Vagina (tissue), 2 donors: ENCODE results near the gene FUT9.

Experiments
- POLR2A ChIP-seq, 2 donors: fragments of 450-650 bp; IDR thresholded peaks; one replicate each; pipeline ENCODE4 v1.6.1; 2017; ENCODE audit warnings: antibody characterized with exemption in 2 of 2, mild to moderate bottlenecking in 2 of 2, moderate library complexity in 2 of 2
- TF ChIP-seq, protein P1 (sequence below), 3 experiments: fragments of 450-650 bp in 2 of 3; fragments of 200-600 bp in 1 of 3; sonication (generic) in 1 of 3; IDR thresholded peaks; one replicate each; pipeline ENCODE4 v1.5.1; 2017 to 2019; ENCODE audit warnings: antibody characterized with exemption in 3 of 3, mild to moderate bottlenecking in 2 of 3, moderate library complexity in 2 of 3

GRCh38 chr6:96001891-96002575 is 13.7 kb upstream of the FUT9 start:
- TF ChIP-seq POLR2A (IDR thresholded peaks at IDR 0.05): no peak
- TF ChIP-seq, protein P1, sequence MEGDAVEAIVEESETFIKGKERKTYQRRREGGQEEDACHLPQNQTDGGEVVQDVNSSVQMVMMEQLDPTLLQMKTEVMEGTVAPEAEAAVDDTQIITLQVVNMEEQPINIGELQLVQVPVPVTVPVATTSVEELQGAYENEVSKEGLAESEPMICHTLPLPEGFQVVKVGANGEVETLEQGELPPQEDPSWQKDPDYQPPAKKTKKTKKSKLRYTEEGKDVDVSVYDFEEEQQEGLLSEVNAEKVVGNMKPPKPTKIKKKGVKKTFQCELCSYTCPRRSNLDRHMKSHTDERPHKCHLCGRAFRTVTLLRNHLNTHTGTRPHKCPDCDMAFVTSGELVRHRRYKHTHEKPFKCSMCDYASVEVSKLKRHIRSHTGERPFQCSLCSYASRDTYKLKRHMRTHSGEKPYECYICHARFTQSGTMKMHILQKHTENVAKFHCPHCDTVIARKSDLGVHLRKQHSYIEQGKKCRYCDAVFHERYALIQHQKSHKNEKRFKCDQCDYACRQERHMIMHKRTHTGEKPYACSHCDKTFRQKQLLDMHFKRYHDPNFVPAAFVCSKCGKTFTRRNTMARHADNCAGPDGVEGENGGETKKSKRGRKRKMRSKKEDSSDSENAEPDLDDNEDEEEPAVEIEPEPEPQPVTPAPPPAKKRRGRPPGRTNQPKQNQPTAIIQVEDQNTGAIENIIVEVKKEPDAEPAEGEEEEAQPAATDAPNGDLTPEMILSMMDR (IDR thresholded peaks at IDR 0.05): no peak
